IMR-90 (cell line): Measurements from ENCODE around the gene NGEF.

Experiments
- CTCF ChIP-seq: conservative IDR thresholded peaks from 2 replicates; pipeline ENCODE4 v1.5.1; 2012; ENCODE audit warnings: mild to moderate bottlenecking, low read depth, low read length, improper control_type of control experiment
- RFX5 ChIP-seq: IDR thresholded peaks from 2 replicates; pipeline ENCODE4 v1.8.0; 2012; ENCODE audit warnings: low read depth, mild to moderate bottlenecking, low read length, moderate library complexity
- USF2 ChIP-seq: fragments of 150-350 bp; IDR thresholded peaks from 2 replicates; pipeline ENCODE4 v1.6.1; 2017; ENCODE audit warnings: mild to moderate bottlenecking, antibody characterized with exemption, low read length, low read depth

- TF ChIP-seq CTCF (no peak), USF2 (no peak), RFX5 (no peak)
Observed at GRCh38 chr2:233022561-233022960, 9.5 kb upstream of the NGEF start.
